NCI-H2196 (cell line): Measurements from ENCODE around the gene WRNIP1.

Experiments
- DNase-seq: peaks from one replicate; lab custom pipeline; 2025; ENCODE audit not compliant: unreplicated experiment; lab: John Stamatoyannopoulos, UW

Gene WRNIP1

DNA sequence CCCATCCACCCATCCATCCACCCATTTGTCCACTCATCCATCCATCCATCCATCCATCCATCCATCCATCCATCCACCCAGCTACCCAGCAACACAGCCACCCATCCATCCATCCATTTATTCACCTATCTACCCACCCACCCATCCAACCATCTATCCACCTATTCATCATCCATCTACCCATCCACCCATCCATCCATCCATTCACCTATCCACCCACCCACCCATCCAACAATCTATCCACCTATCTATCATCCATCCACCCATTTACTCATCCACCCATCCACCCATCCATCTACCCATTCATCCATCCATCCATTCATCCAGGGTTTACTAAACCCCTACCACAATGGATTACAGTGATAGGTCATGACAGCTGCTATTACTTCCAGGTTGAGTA lies 69.1 kb downstream of the WRNIP1 start:
- no peak for DNase-seq
